NCI-H2227 (cell line): ENCODE measurements around the gene MEG3.
A peak's percentile ranks its signal among the peaks of the same experiment; 100 is the strongest.

ENCODE experiments used
- DNase-seq: peaks from one replicate; lab custom pipeline; 2025; ENCODE audit not compliant: unreplicated experiment; lab: John Stamatoyannopoulos, UW

The MEG3 gene

DNA sequence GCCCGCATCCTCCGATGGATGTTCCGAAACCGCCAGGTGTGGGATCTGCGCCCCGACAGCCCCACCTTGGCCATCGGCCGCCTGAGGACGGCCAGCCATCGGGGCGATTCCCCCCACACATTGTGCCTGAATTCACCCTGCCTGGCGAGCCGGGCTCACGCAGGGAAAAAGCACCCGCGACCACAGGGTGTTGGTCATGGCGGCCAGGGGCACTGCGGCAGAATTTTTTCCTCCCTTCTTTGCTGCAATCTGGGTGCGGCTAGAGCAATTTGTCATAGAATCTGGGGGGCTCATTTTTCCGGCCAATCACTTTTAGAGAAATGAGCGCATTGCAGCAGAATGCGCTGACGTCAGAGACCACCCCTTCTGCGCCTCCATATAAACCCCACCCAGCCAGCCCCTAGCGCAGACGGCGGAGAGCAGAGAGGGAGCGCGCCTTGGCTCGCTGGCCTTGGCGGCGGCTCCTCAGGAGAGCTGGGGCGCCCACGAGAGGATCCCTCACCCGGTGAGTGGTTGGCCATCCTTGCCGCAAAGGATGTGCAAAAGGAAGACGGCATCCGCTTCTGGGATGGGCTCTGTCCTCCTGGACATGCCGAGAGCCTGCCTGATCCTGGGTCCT lies at the start of gene MEG3:
MEG3 (plus strand) TSS at position 406 of the 619 bp plus-strand sequence.
- no peak for DNase-seq

DNA sequence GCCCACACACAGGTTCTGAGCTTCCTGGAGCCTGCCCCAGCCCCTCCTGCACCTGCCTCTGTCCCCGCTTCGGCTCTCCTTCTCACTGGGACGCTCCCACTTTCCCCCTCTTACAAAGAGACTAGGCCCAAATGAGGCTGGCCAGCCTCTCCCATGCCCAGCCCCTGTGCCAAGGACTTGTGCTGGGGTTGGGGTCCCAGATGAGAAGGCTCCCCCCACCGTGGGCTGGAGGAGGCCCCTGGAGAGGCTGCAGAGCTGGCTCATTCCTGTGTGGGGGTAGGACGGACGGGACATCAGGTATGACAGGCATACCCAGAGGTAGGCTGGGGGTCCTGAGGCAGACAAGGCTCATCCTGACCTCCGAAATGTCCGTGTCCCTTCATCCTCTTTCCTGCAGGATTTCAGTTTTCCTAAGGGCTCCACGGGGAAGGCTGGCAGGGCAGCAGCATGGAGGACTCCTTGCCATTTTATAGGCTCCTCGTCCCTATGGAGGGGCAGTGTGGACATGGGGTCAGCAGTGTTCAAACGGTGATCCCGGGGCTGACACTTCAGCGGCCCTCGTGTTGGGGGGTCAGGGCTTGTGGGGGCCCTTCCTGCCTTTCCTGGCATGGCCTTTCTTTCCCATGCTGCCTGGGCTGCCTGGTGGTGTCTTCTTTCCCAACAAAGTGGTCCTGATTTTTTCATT lies 49.1 kb upstream of the MEG3 start:
- DNase-seq = no peak

DNA sequence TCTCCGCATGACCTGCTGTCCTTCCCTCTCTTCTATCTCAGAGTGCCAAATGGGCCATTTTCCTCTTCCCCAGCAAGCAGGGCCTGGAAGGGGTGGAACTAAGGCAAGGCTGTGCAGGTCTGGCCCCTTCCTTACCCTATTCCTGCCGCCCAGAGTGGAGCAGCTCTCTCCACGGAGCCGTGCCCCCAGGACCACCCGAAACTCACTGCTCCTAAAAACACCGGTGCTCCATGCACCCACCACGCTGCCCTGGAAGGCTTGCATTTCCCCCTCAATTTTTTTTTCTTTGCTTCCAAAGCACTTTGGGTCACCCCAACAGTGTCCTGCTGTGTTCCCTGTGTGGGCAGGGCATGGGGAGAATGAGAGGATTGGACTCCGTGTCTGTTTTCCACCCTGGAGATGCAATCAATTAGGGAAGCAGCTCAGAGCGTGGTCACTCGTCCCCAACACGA lies 48.5 kb upstream of the MEG3 start:
- no peak for DNase-seq

DNA sequence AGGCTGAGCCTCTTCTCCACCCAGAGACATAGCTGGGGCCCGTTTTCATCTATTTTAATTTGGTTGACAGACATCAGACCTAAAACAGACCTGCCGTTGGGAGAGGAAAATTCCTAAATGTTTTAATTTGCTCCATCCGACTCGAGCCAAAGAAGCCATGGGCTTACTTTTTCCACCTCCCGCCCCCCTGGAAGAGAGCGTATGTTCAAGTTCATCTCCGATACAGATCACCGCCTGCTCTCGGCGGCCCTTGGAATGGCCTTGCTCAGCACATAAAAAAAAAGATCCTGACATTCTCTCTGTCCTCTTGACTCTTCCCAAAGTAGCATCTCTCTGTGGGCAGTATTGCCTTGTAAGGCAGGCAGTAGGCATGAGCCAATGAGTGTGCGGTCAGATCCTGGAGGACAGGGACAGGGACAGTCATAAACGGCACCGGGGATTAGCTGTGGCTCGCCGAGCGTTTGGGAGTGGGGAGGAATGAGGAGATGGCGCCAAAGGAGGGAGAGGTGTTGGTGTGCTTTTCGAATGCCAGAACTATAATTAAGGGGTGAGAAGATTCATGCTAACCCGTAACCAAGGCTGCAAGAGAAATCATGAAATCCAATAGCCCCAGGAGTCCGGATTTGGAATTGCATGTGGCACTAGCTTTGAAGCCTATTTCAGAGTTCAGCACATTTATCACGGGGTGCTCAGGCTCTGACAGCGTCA lies 47.9 kb upstream of the MEG3 start:
- peak; percentile 63 for DNase-seq

DNA sequence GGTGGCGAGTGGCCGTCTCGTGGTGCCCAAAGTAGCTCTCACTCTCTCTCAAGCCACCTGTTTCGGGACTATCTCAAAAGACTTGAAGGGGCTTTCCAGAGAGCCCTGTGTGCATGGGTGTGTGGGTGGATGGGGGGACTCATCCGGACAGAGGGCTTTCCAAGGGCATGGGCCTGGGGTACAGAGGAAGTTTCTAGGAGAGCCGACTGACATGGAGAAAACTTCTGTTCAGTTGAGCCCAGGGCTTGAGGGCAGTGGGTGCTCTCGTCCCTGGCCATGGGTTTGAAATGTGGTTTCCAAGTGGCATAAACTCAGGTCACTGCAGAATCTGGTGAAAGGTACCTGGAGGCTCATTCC lies 47.4 kb upstream of the MEG3 start:
- no peak for DNase-seq

DNA sequence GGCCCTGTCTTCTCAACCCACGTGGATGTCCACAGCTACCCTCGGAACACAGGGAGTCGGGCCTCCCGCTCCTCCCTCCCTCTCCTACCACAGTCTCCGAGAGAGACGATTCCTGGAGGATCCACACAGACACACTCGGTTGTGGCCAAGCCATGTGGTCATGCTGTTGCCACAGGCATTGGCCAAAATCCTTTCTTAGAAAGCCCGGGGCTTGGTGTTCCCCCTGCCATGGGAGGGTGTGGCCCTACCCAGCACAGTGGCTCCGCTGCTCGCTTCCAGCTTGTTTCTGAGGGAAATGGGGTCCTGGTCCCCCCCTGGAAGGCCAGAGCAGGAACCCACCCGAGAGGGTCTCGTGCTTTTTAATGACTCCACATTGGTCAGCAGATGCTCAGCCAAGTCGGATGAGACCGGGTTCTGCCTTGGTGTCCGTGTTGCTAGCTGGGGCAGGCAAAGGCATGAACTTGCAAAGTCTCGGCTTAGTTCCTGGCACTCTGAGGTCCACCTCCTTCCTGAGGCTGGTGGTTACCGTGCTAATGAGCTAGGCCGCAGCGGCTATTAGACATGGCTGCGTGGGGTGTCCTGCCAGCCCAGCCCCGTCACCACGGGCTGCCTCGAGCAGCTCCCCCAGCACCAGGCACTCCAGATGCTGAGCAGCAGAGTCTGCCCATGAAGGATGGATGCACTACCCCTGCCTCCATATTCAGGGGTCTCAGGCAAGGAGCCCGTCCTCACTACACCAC lies 46.8 kb upstream of the MEG3 start:
- no peak for DNase-seq

DNA sequence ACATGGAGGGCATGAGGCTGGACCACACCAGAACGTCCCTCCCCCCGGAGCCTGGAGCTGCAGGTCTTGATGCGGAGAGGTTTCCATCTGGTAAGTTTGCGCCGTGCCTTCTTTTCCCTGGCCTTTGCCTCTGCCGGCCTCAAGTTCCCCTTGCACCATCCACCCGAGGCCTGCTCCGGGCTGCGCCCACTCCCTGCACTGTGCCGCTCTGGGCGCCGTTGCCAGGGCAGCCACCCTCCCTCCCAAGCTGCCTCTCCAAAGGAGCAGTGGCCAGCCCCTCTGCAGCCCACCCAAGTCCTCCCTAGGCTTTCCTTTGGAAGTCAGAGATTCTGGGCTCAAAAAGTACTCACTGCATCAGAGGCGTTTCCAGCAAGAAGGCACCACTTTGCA lies 46.2 kb upstream of the MEG3 start:
- no peak for DNase-seq

DNA sequence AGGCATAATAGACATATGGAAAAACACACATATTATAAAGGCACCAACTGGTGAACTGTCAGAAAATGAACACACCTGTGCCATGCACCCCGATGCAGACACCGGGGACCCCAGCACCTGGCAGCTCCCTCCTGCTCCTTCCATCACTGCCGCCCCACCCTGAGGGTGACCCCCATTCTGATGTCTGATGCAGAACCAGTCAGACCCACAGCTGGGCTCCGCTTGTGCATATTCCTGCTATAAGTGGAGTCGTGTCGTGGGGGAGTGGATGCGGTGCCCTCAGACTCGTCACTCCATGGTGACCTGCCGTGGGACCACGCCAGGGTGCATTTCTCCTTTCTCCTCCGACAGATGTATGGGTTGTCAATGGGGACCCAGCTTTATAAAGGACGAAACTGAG lies 45.7 kb upstream of the MEG3 start:
- no peak for DNase-seq

DNA sequence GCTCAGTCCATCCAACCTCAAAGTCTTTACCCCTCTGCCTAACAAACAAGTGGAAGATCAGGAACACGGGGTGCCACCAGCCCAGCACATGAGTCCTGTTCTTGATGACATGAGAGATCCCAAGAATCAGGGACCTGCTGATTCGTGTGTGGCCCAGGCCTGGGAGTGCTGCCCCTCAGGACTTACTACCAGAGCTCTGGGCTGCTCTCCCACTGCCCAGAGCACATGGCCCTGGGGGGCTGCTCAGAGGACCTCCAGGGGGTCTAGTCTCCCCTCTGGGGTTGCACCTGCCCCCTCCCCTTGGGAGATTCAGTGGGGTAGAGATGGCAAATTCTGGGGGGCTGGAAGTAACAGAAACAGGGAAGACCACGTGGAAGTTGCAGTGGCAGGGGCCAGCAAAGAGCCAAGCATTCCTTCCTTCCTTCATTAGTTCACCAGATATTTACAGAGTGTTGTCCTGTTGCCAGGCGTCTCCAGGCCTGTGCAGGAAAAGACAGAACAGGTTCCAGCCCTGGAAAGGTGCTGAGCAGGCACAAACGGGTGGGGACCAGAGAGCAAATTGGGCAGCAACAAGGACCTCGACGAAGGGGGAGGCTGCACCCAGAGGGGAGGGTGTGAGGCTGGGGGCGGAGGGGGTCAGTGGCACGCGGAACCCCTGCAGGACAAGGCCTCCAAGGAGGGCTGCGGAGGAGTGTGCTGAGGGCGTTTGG lies 45.1 kb upstream of the MEG3 start:
- no peak for DNase-seq

DNA sequence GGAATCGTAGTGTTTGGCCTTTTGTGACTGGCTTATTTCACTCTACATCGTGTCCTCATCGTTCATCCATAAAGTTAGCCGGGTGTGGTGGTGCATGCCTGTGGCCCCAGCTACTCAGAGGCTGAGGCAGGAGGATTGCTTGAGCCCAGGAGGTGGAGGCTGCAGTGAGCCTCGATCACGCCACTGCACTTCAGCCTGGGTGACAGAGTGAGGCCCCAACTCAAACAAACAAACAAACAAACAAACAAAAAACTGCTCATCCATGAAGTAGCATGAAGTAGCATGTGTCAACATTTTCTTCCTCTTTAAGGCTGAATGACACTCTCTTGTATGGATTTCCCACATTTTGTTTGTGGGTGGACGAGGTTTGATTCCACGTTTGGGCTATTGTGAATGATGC lies 44.0 kb upstream of the MEG3 start:
- DNase-seq = no peak

DNA sequence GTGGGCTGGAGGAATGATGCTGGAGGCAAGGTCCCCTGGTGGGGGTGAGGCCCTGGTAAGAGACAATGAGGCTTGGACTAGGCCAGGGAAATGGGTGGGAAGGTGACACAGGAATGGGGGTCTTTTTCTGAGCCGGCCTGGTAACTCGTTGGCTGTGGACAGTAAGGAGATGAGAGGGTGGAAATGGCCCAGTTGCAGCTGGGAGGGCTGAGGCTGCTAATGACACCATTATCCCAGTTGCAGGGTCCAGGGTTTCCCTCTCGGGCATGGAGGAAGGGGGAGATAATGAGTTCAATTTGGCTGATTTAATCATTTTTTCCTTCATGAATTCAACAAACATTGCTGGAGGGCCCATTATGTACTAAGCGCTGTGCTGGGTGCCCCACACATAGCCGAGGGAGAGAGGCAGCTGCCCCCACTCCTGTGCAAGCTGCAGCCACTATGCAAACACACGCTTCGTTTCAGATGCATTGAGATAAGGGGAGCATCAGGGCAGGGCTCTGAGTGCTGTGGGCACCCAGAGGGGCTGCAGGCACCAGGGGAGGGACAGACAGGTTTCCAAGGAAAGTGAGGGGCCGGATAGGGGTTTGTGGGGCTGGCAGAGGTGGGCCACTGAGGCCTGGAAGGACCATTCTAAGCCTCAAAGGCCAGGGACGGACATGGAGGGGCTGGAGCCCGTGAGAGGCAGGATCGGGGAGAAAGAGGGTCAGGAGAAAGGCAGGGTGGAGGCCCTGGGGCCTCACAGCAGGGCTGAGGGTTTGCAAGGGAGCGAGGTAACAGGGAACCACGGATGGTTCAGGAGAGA lies 43.2 kb upstream of the MEG3 start:
- peak; percentile 28 for DNase-seq

DNA sequence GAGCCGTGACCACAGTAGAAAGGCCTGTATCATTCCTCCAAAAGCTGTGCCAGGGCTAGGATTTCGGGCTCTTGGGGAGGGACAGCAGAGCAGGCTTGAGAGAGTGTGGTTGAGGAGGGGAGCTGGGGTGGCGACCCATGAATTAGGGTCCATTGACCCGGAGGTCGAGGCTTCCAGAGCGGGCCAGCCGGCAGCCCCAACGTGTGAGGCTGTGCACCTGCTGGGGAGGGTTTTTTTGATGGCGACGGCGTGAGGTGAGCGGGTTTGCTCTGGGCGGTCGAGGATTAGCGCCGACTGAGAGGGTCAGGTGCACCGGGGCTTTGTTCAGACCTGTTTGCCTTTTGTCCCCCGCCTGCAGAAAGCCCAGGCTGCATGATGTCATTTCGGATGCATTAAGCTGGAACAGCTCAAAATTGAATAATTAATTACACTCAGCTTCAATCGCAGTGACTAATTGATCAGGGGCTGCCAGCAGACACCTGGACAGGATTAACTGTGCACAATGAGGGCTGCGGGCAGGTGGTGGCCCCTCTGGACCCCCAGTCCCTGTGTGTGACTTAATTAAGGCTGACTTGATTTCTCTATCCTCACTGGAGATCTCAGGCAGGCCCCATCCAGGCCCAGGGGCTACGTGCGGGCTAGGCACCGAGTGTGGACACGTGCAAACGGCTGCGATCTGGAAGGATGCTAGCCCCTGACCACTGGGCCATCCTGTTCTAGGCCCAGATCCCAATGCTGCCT lies 42.1 kb upstream of the MEG3 start:
- DNase-seq = no peak

DNA sequence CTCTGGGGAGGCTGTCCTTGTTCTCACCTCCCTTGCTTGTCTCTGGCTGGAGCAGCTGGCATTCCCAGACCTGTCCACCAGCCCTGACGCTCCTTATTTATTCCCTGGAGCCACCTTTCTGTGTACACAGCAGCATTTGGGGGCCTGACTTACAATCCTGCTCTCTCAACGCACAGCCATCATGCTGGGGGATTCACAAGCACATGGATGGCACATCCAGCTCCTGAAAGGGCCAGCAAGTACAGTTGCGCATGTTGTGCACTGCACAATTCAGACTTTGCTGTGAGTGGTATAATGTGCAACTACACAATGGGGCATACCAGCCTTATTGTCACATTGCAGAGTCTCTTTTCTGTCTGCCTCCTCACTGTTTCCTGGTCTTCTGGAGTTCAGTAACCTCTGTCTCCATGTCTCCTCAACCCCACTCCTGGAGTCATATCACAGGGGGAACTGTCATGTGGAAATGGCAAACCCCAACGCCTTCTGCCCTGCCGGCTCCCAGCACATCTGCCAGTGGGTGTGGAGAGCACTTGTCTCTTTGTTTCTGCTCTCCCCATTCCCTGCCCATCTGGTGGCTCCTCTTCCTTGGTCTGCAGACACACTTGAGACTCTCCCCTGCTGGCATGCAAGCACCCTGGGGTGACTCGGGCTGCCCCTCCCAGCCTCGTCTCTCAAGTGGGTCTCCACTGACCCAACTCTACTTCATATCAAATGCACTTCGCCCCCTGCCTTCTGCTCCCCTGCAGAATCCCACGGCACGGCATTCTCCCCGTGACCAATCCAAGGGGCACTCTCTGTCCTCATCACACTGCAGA lies 41.2 kb upstream of the MEG3 start:
- DNase-seq = no peak

DNA sequence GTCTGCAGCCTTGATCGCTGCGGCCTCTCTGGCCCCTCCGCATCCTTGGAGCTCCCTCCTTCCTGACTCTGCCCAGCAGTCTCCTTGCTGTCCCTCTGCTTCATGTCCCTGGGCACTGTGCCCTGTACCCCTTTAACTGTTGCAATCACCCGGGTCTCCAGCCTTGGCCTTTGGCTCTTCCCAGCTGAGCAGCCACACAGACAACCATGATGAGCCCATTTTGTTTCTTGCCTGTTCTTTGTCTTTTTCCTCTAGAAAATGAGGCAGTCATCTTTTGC lies 40.6 kb upstream of the MEG3 start:
- no peak for DNase-seq

DNA sequence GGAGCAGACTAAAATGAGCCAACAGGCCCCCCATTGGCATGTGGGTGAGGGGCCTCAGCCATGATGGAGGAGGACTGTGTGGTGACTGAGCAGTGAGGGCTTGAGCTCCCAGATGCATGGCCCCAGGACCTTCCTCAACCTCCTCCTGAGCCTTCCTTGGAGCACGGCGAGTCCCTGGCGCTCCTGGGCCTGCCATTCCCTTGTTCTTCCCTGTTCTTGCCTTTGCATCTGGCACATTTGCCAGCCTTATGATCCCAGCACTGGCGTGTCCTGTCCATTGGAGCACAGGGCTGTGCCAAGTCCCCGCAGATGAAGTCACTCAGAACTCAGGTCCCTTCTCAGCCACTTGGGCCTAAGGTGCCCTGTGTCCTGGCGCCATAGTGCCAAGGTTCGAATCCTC lies 40.3 kb upstream of the MEG3 start:
- DNase-seq = no peak

DNA sequence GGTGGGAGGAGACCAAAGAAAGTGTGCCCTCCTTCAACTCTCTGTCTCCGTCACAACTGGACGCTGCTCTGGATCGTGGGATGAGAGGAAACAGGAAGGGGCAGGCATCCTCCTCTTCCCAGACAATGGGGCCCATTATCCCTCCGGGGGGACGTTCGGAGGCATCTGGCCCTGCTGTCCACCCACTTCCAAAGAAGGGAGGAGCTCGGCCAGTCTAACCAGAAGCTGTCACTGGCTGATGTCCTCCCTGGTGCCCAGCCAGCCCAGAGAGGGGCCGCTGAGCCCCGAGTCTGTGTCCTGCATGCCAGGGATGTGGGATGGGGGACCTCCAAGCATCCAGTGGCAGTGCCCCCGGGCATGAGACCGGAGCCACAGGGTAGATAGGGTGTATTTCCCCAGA lies 39.8 kb upstream of the MEG3 start:
- peak; percentile 42 for DNase-seq

DNA sequence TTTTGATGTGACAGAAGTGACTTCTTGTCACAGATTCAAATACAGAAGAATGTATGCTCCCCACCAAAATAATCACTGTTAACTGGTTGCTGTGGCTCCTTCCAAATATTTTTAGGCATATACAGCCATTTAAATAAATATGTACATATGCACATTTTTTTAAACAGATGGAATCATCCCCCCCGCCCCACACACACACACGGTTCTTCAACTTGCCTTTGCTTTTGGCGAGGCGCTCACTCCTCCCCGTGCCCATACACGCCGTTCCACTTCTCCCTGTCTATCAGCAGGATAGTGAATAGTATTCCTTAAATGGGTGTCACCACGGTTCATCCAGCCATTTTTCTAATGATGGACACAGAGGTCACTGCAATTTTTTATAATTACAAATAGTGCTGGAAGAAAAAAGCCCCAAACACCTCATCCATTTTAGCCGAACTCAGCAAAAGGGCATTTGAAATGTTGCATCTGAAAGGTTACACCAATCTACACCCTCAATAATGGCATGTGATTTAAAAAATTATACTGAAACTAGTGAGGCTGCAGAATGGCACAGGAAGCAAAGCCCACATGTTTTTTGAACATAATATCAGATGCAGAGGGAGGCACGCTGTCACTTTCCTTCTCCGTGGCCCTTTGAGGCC lies 39.2 kb upstream of the MEG3 start:
- peak; percentile 66 for DNase-seq

DNA sequence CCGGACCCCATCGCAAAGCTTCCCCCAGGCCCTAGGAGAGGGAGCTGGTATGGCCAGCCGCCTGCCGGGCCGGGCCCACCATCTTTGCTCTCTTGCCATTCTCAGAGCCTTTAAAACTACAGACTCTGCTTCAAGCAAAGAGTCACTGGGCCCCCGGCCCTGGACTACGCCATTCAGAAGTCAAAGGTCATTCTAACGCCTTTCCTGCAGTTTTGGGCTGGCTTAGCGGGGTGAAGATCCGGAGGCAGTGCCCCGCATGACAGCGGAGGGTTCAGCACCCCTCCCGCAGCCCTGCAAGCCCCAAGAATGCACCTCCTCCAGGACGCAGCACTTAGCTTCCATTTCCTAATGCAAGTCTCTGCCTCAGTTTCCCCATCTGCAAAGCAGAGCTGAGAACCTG lies 38.3 kb upstream of the MEG3 start:
- DNase-seq = no peak

DNA sequence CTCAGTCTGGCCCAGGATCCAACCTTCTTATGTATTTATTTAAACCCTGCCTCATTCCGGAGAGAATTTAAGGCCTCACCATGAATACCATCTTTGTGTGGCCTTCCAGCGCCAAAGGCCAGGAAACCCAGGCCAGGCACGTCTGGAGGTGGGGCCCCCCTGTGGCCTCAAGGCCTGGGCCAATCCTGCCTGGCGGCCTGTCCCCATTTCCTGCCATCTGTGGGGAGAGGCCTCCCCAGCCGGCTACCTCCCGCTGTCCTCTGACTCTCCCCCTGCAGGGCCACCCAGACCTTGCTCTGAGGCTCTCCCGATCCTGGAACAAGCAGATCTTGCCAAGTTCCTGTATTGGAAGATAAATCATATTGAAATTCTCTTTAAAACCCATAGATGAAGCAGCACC lies 37.4 kb upstream of the MEG3 start:
- DNase-seq = no peak
